ENCODE results near the gene JAKMIP2.

DNA sequence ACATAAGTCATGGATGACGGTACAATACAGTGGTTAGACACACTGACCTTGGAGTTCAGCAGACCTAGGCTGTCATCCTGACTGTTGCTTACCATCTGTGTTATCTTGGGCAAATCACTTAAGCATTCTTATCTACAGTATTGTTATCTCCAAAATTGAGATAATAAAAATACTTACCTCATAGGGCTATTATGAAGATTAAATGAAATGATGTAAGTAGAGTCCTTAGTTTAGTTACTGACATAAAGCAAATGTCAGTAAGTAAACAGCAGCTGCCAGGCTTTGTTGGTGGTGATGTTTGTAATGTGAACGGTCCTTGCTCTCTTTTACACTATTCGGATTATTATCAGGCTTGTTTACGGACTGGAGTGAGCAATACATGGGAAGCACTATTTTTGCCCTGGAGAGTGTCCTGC, 165.3 kb downstream of the JAKMIP2 start:
- TF ChIP-seq, protein P1, sequence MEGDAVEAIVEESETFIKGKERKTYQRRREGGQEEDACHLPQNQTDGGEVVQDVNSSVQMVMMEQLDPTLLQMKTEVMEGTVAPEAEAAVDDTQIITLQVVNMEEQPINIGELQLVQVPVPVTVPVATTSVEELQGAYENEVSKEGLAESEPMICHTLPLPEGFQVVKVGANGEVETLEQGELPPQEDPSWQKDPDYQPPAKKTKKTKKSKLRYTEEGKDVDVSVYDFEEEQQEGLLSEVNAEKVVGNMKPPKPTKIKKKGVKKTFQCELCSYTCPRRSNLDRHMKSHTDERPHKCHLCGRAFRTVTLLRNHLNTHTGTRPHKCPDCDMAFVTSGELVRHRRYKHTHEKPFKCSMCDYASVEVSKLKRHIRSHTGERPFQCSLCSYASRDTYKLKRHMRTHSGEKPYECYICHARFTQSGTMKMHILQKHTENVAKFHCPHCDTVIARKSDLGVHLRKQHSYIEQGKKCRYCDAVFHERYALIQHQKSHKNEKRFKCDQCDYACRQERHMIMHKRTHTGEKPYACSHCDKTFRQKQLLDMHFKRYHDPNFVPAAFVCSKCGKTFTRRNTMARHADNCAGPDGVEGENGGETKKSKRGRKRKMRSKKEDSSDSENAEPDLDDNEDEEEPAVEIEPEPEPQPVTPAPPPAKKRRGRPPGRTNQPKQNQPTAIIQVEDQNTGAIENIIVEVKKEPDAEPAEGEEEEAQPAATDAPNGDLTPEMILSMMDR (conservative IDR thresholded peaks at IDR 0.05 in 1 of 2, IDR thresholded peaks at IDR 0.05 in 1 of 2; ENCODE audit: extremely low read depth in 1 of 2, insufficient read depth in 1 of 2, low read depth in 1 of 2, low read length in 2 of 2) = no peak
- no peak for TF ChIP-seq EZH2 (IDR thresholded peaks at IDR 0.05; ENCODE audit: borderline replicate concordance, low read length)

All from mammary epithelial cell (primary cell).